ENCODE results near the gene GHSR.
A peak's percentile ranks its signal among the peaks of the same experiment; 100 is the strongest.

The GHSR gene

GRCh38 chr3:172437713-172438112 lies 10.5 kb downstream of the GHSR start:
- DNase-seq = no peak

GRCh38 chr3:172415323-172415722 lies 32.9 kb downstream of the GHSR start:
- DNase-seq = no peak

- no peak for DNase-seq
Measured at GRCh38 chr3:172411478-172411947, 36.7 kb downstream of the GHSR start.

GRCh38 chr3:172410702-172411477 lies 37.4 kb downstream of the GHSR start:
- no peak for DNase-seq

- DNase-seq = no peak
Measured at GRCh38 chr3:172407872-172408271, 40.4 kb downstream of the GHSR start.

GRCh38 chr3:172405914-172406313 lies 42.3 kb downstream of the GHSR start:
- DNase-seq = no peak

GRCh38 chr3:172404237-172404962 lies 43.9 kb downstream of the GHSR start:
- peak in 1 of 3 experiments; percentile 35 for DNase-seq

- DNase-seq = no peak
Measured at GRCh38 chr3:172402892-172403643, 45.2 kb downstream of the GHSR start.

- no peak for DNase-seq
Measured at GRCh38 chr3:172402090-172402489, 46.2 kb downstream of the GHSR start.

- DNase-seq = no peak
Measured at GRCh38 chr3:172398484-172398883, 49.8 kb downstream of the GHSR start.

- peak in 1 of 3 experiments; percentile 26 for DNase-seq
Measured at GRCh38 chr3:172397716-172398405, 50.4 kb downstream of the GHSR start.

- no peak for DNase-seq
Measured at GRCh38 chr3:172396400-172396799, 51.9 kb downstream of the GHSR start.

- peak in 2 of 3 experiments; percentile 45 to 88 for DNase-seq
Measured at GRCh38 chr3:172394692-172395091, 53.6 kb downstream of the GHSR start.
